MM.1S (cell line): ENCODE results near the gene CUL2.

Experiments
- CTCF ChIP-seq: fragments of 300-600 bp; sonication (generic); IDR thresholded peaks from 2 replicates; pipeline ENCODE4 v1.5.1; 2016; ENCODE audit warnings: antibody characterized with exemption, low read length, mixed read lengths
- EZH2 ChIP-seq: fragments of 300-600 bp; sonication (generic); optimal IDR thresholded peaks from 2 replicates; pipeline ENCODE3; 2017; ENCODE audit warnings: low read depth, mild to moderate bottlenecking, antibody characterized with exemption, low read length, mixed read lengths
- EZH2phosphoT487 ChIP-seq: fragments of 300-600 bp; sonication (generic); IDR thresholded peaks from 2 replicates; pipeline ENCODE4 v1.6.1; 2018; ENCODE audit warnings: antibody characterized with exemption, low read length

- TF ChIP-seq CTCF = no peak
- TF ChIP-seq EZH2 = no peak
- TF ChIP-seq EZH2phosphoT487 = no peak
Observed at GRCh38 chr10:35089611-35090161, 455 bp downstream of the CUL2 start.
